GM18870 (cell line): ENCODE measurements around the gene S100A10.
A peak's percentile ranks its signal among the peaks of the same experiment; 100 is the strongest.

Source experiments
- ATAC-seq: cut with Tn5 transposase; IDR thresholded peaks from one replicate; pipeline ENCODE4 v1.9.1; 2021; ENCODE audit warnings: moderate library complexity; ENCODE audit not compliant: unreplicated experiment

Gene S100A10

DNA sequence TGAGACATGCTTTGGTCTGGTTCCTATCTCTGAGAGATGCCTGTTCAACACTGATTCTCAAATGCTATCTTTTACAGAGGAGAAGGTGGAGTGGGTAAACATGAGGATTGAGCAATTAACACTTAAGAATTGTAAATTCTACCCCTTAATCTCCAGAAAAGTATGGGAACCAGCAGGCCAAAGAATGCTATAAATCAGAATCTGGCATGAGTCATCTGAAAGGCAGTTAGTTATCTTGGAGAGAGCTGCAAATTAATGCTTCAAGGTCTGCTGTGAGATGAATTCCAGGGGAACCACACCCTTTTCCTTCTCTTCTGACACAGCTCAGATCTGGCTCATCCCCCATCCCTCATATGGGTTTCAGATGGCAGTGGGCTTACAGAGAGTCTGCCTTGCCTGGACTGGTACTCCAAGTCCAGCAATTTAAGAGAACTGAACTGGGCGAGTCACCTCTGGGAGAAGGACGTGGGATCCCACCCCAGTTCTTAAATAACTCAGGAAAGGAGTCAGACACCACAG, 5.2 kb downstream of the S100A10 start:
- ATAC-seq: no peak

DNA sequence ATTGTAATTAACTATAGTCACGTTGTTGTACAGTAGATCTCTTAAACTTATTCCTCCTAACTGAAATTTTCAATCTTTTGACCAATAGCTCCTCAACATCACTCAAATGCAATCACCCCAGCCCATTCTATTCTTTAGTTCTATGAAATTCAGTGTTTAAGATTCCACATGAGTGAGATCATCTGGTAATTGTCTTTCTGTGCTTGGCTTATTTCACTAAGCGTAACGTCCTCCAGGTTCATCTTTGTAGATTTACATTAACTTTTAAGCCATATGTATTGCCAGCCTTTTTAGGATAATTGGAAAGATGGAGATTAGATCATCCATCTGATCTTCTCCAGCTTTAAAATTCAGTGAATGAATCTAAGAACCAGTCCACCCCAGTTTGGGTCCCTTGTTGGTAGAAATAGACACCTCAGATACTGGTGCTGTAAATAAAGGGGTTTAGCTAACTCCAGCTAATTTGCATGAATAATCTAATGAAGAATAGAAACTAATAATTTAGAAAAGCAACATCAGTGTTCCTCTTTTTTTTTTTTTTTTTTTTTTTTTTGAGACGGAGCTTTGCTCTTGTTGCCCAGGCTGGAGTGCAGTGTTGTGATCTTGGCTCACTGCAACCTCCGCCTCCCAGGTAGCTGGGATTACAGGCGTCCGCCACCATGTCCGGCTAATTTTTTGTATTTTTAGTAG, 7.0 kb downstream of the S100A10 start:
- ATAC-seq: no peak

DNA sequence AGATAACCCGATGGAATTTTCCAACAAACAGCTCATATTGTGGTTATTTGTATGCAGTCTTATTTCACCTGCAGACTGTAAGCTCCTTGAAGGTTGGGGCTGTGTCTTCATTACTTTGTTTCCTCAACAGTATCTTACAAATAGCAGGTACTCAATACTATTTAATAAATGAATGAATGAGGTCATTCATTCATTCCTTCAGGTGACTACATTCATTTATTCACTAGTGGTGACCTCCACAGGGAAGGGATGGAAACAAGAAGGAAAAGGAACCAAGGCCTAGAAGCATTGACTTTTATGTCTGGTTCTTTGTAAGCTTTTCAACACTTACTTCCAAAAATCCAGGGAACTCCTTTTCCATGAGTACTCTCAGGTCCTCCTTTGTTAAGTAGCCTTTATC, 7.9 kb downstream of the S100A10 start:
- no peak for ATAC-seq

DNA sequence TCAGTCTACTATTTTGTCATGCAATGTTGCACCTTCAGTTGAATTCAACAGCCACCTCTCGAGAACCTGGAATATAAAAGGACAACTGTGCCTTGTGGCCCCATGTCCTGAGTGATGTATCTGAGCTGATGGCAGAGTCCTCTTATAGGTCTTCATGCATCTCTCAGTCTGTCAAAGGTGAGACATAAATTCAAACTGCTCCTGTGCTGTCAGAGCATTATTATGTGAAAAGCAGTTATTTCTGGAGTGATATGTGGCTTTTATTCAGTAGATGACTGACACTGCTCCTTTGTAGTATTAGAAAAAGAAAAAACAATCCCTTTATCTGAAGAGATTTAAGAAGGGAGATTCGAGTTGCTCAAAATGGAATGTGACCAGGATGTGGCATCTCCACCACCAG, 8.4 kb downstream of the S100A10 start:
- no peak for ATAC-seq

DNA sequence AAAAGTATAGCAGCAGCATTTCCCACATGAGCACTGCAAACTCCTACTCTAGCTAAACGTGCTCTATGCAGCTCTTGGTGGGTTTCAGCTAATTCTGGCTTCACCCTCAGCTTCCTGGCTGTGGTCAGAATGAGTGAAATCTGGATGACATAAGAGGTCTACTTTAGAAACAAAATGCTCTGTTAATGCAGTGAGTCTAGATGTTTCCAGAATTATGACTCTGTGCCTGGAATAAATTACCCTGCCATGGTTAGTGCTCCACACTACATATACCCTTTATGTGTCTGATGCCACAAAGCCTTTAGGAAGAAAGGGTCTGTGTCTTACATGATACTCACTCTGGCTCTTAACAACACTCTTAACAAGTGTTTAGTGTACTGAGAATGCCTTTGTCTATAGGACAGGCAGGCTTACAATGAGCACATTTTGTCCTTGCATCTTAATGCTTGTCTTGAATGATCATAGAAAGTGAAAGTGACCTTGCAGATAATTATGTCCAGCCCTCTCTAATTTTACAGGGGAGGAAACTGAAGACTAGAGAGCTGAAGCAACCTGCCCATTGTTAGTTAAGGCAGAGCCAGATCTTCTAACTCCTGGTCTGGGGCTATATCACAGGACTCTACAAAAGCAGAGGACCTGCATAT, 9.2 kb downstream of the S100A10 start:
- peak; percentile 74 for ATAC-seq

DNA sequence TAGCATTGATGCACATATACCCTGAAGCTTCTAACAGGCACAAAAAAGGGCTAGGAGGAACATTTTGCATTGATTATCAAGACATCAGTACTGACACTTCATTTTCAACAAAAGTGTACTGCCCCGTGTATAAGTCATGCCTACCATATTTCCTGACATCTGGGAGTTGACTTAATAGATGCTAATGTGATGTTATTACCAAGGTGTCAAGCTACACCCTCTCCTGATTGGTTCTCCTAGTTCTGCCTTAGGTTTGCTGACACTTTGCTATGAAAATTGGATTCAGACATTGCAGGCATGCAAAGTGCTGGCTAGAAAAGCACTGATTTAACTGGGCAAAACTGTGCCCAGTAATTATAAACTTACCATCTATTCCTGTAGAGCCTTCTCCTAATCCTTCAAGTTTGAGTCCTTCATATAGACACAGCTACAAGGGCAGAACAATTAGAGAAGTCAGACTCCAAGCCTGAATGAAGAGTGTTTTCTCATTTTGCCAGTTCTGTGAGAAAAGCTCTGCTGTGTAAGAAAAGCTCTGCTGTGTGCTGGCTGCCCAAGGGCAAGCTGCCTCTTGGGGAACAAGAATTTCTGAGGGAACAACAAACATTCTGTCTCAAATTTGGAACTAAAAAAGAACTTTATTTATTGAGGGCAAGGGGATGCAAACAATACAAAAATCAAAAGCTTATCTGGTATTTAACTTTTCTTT, 11.2 kb downstream of the S100A10 start:
- no peak for ATAC-seq

DNA sequence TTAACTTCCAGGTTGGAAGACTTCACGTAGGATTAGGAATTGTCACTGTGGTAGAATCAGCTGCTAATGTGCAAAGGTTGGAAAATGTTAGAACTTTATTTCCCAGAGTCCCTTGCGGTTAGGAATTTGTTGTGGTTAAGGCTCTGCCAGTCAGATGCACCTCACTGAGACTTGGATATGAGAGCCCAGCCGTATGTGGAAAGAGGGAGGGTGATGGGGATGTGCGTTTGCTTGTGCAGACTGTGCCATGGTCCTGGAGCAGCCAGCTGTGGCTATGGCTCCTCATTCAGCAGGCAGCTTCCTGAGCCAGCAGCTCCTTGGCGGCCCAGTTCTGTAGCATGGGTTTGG, 12.5 kb downstream of the S100A10 start:
- no peak for ATAC-seq

DNA sequence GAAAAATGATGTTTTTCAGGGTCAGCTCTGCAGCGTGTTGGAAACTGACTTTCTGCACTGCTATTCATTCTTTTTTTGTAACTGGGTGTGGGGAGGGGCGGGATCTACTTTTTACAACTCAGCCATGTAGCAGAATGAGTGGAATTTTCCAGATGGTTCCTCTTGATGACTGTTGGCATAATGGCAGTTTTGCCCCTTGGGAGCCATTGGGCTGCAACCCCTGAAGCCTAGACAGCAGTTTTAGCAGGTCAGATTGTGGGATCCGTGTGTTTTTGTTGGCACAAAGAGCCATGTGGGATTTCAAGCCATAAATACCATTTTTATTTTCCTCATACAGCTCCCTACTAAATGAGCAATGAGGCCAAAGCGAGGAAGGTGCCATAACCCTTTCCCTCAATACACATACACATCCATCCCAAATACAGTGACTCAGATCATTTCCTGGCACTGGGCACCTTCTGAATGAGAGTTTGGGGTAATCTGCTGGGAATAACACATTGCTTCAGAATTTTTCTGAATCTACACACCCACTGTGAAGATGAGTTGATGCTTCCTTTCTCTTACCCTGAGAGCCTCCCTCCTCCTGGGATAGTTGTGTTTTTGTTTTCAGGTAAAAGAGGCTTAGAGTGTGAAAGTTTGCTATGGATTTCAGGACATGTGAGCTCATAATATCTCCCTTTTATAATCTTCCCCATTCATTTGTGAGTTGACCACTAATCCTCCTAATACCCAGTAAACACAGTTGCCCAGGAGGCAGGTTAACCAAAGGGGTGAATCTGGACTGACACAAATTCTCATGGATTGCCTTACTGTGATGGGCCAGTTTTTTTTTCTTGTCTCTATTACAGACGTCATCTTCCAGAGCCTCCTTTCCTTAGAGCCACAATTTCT, 13.1 kb downstream of the S100A10 start:
- ATAC-seq: no peak

DNA sequence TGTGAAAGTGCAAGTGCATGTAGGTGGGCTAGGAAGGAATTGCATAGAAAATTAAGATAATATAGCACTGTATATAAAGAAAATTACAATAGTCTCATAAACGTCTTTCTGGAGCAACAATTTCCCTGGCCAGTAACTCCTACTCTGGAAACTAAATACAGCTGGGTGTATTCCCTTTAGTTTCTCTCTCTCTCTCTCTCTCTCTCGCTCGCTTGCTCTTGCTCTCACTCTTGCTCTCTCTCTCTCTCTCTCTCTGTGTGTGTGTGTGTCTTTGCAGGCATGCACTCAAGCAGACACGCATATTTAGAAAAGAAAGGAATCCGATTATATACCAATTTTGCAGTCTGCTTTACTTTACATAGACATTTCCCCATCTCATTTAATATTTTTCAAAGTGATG, 14.7 kb downstream of the S100A10 start:
- no peak for ATAC-seq

DNA sequence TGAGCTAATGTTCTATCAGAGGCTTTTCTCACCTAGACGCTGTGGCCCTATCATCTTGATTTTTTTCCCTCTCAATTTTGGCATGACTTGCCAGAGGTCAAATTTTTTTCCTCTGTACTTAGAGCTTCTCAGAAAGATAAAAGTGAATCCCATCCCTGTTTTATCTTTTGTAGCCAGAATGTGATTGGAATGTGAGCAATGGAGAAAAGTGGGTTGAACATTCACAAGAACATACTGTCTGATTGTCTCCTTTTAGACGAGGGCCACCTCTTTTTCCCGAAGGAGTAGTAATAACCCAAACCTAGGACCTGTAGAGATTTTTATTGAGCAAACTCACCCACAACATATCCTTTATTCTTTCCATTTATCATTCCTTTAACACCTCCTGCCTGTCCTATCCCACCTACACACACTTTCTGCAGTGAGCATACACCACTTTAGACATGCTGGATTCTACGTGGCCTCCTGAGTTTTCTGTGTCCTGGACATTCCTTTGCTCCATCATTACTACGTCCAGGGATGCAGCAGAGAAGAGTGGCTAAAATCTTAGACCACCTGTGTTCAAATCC, 15.9 kb downstream of the S100A10 start:
- ATAC-seq: no peak

DNA sequence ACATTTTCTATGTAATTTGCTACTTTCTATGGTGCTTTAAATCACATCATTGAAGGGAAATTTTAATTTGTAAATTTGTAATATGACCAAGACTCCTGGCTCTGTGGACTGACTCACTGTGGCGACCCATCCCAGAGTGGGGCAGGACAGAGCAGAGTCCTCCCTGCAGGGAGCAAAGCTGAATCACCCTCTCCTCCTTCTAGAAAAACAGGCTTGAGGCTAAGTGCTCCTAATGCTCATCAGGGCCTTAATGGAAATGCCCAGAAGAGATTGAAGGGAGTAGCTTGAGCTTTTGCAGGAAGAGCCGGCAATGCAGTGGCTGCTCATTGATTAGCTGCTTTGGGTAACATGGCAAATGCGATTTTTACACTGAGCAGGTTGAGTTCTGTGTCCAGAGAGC, 16.8 kb downstream of the S100A10 start:
- ATAC-seq: no peak

DNA sequence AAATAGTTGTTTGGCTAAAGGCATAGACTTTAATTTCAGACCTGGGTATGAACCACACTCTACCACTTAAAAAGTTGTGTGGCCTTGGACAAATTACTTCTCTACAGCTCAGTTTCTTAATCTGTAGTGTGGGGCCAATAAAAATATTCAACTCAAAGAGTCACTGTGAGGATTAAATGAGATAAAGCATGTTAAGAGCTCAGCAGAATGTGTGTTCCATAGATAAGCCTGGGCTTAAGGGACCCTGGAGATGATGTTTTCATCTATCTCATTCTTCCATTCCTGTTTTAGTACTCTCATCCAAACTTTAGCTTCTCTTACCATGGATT, 17.7 kb downstream of the S100A10 start:
- no peak for ATAC-seq

DNA sequence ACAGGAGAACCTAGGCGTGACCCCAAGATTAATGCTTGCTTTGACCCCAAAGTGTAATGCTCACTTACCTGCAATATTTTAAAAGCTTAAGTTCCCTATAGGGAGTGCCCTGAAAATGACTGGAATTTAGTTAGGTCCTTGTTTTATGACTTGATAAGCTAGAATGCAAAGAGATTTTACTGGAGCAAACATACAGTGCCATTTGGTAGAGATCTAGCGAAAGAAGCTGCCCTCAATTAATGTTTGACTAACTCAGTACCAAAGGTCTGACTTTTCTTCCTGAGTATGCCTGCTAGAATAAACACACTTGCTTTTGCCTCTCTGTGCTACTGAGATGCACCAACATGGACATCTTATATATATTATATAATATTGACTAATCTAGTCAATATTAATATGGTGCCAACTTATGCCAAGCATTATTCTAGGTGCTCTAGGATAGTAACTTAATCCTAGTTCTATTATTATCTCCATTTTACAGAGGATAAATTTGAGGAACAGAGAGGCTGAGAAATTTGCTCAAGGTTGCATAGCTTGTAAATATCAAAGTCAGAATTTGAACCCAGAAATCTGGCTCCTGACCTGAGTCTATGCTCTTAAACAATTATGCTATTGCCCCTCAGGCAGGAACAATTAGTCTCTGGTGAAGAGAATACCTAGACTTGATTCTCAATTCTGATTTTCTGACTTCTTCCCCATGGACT, 18.2 kb downstream of the S100A10 start:
- no peak for ATAC-seq

DNA sequence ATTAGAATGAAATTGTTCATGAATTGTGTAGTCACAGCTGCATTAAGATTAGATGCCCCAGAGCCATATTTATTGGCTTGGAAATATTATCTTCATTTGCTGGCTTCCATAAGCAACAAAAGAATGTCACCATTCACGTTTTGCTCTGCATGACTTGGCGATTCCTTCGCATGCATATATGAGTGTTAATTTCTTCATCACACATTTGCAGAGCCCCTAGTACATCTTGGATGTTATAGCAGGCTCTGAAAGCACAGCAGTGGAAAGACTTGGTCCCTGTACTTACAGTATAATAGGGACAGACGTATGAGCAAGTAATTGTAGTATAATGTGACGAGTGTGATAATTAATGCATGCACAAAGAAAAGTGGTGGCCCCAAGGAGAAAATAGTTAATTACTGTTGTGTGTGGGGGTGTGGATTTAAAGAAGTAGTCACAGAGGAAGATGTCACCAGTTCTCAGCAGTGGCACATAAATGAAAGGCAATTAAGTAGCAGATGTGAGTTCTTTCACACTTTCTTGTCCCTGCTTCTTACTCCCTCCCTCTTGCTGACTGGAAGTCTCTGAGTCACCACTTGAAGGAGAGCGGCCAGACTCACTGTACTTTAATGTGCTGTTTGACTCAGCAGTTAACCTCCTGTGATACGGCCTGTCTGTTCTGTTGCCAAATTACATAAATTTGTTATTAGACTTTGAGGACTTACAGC, 21.0 kb downstream of the S100A10 start:
- ATAC-seq: no peak

DNA sequence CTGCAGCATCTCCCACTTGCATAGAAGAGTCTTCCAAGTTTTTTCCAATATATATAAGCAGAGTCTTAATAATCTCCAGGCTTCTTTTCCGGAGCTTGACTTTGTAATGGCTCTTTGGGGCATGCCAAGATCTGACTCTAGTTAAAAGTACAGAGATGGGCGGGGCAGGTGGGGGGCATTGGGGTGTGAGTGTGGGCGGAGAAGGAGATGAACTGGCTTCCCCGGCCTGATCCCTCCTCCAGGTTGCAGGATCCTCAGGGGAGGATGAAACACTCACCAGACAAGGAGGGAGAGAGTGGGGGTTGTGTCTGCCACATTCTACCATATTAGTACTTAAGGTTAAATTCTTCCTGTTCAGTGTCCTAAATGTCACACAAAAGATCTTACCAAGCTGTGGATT, 23.0 kb downstream of the S100A10 start:
- no peak for ATAC-seq

DNA sequence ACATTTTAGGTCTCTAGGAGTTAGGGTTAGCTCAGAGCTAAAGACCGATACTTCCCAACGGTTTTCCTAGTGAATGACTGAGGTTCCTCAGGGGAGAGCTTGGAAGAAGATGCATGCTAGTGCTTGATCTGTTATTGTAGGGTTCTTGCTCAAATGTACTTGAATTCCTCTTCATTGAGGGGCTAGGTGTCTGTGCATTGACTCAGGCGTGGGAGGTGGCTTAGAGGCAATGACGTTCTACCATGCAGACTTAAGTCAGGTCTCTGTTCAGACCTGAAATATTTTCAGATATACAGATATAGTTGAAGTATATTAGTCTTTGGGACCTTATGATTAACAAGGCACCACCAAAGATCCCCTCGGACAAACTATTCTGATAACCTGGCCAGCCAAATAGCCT, 23.5 kb downstream of the S100A10 start:
- no peak for ATAC-seq

DNA sequence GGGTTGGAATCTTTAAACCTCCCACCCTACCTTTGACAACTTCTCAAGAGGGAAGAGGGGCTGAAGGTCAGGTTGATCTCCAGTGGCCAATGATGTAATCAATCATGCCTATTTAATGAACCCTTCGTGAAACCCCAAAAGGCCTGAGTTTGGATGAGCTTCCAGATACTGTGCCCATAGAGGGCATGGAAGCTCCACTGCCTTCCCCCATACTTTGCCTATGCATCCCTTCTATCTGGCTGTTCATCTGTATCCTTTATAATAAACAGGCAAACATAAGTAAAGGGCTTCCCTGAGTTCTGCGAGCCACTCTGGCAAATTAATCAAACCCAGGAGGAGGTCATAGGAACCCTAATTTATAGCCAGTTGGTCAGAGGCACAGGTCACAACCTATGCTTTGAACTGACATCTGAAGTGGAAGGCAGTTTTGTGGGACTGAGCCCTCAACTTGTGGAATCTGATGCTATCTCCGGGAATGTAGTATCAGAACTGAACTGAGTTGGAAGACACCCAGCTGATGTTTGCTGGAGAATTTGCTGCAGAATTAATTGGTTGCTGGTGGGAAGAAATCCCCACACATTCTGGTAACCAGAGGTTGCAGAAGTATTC, 24.8 kb downstream of the S100A10 start:
- ATAC-seq: no peak

DNA sequence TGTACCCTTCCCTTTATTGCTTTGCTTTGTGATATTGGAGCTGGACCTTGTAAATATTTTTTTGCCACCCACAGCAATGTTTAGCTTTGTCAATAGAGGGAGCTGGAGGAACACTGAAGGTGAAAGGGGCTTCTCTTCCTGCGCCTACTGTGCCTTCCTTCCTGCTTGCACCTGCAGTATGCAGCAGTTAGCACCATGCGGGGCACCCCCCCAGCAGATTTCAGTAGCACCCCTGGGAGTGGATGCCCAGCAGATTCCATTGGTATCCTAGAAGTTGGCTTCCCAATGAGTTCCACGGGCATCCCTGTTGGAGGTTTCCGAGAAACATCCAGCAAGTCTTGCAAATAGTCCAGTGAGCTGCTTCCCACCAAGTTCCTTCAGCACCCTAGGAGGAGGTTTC, 25.6 kb downstream of the S100A10 start:
- no peak for ATAC-seq

DNA sequence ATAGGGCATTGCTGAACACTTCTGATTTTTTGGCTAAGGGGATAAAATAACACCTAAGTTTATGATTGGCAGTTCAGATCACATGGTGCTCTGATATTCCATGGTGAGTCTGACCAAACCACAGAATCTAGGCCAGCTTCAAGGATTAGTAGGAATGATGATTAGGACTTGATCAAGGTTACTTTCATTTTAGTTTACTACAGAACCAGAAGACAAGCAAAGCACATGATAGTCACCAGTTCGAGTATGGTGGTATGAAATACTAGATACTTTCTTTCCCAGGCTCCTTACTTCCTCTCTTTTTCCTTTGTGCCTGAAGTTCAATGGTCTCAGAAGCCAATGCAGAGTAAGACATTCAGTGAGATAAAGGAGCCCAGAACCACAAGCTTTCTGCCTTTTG, 26.6 kb downstream of the S100A10 start:
- no peak for ATAC-seq
